Astrocyte of the spinal cord (primary cell): Measurements from ENCODE around the gene NDUFA11.
"Not testable (repeated sequence)": the region's sequence is repeated elsewhere in the genome, so short reads cannot be mapped to it uniquely, and the experiment has no call there.

Source experiments
- DNase-seq: peaks from one replicate; pipeline ENCODE4 v3.0.0; 2011; ENCODE audit warnings: low read depth, low spot score
- H3K4me3 ChIP-seq: 2 replicates; pipeline ENCODE4 v1.5.1; 2011; ENCODE audit warnings: low read depth, mild to moderate bottlenecking, low read length, moderate library complexity
- CTCF ChIP-seq: IDR thresholded peaks from 2 replicates; pipeline ENCODE4 v1.5.1; 2012; ENCODE audit warnings: low read depth, mild to moderate bottlenecking, low read length, inconsistent platforms
- in situ Hi-C: cut with HindIII; loops from 2 replicates; pipeline ENCODE4 v1.10.0; 2017; ENCODE audit warnings: low sequenced_read_pairs

The NDUFA11 gene

GRCh38 chr19:5880604-5881078 is 22.9 kb downstream of the NDUFA11 start:
- DNase-seq, result peak; percentile 66
- in situ Hi-C loops, result no loop called here
- no peak overlapping the region for H3K4me3 ChIP-seq
- no peak for TF ChIP-seq CTCF

- no peak for DNase-seq
- in situ Hi-C loops, result no loop called here
- TF ChIP-seq CTCF, result no peak
- H3K4me3 ChIP-seq, result no peak overlapping the region
Observed at GRCh38 chr19:5880196-5880595, 23.4 kb downstream of the NDUFA11 start.

- TF ChIP-seq CTCF, result no peak
- DNase-seq, result no peak
- H3K4me3 ChIP-seq, result no peak overlapping the region
- in situ Hi-C loops, result no loop called here
Observed at GRCh38 chr19:5877882-5878281, 25.7 kb downstream of the NDUFA11 start.

- no peak for TF ChIP-seq CTCF
Observed at GRCh38 chr19:5877427-5877826, 26.2 kb downstream of the NDUFA11 start.

GRCh38 chr19:5874496-5874895 is 29.1 kb downstream of the NDUFA11 start:
- peak; percentile 53 for DNase-seq
- in situ Hi-C loops, H3K4me3 ChIP-seq: not testable (repeated sequence)

More at GRCh38 chr19:5877427-5877826, 26.2 kb downstream of the NDUFA11 start:
- in situ Hi-C loops, result no loop called here
- no peak overlapping the region for H3K4me3 ChIP-seq
- no peak for DNase-seq

- in situ Hi-C loops, result no loop called here
- TF ChIP-seq CTCF, result no peak
Observed at GRCh38 chr19:5873617-5874199, 29.9 kb downstream of the NDUFA11 start.

GRCh38 chr19:5870986-5871394 is 32.6 kb downstream of the NDUFA11 start:
- DNase-seq, result no peak
- no peak overlapping the region for H3K4me3 ChIP-seq
- in situ Hi-C loops, result no loop called here
- TF ChIP-seq CTCF, result no peak

More at GRCh38 chr19:5873617-5874199, 29.9 kb downstream of the NDUFA11 start:
- no peak overlapping the region for H3K4me3 ChIP-seq
- DNase-seq, result no peak
